HG02759 (cell line): Measurements from ENCODE around the gene WFS1.

Source experiments
- ATAC-seq: cut with Tn5 transposase; IDR thresholded peaks from one replicate; pipeline ENCODE4 v1.9.1; 2021; ENCODE audit warnings: mild to moderate bottlenecking, moderate library complexity; ENCODE audit not compliant: unreplicated experiment

Gene WFS1

GRCh38 chr4:6338175-6338950 lies 68.7 kb downstream of the WFS1 start:
- ATAC-seq = no peak

DNA sequence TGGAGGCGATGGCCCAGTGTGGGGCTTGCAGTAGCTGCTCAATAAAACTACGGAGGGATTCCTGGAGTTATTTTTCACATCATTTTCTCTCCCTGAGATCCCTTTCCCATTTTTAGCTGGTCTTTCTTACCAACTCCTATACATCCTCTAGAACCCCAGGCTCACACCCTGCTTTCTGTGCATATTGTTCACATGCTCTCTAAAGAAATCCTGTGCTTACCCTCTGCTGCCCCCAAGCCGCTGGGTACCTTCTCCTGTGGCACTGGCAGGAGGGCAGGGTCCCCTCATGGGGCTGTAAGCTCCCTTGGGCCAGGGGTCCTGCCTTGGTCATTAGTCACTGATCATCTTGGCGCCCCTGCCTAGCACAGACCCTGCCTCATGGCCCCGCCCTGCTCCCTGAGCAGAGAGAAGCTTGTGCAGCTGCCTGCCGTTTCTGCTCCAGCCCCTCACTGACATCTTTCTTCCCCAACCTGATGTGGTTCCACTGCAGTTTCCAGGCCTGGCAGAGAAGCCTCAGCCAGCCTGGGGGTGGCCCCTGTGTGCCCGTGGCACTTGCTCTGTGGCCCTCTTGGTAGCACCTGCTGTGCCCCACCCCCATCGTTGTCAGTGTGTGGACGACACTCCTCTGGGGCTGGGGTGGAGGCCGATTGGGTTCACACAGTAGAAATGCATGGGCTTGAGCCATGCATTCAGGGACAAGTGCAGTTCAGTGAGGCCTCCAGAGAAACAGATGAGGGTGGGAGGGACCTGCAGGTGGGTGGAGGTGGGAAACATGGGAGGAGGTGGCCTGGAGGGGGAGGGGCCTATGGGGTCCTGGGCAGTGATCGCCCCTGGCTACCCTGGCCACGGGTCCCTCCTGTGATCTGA lies 69.5 kb downstream of the WFS1 start:
- ATAC-seq = no peak

GRCh38 chr4:6339818-6340445 lies 70.3 kb downstream of the WFS1 start:
- ATAC-seq = no peak

- ATAC-seq = no peak
These were observed 70.9 kb downstream of the WFS1 start for GRCh38 chr4:6340446-6341015.

DNA sequence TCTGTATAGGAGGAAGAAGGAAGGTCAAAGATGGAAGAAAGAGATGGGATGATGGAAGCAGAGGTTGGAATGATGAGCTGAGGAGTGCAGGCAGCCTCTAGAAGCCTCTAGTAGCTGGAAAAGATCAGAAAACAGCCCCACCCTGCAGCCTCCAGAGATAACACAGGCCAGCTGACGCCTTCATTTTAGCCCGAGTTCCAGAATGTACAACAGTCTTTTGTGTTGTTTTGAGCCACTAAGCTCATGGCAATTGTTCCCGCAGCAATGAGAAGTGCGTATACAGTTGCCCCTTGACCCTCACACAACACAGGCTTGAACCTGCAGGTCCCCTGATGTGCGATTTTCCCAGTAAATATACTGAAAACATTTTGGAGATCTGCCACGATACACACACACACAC lies 72.0 kb downstream of the WFS1 start:
- no peak for ATAC-seq

GRCh38 chr4:6342530-6343293 lies 73.1 kb downstream of the WFS1 start:
- no peak for ATAC-seq

DNA sequence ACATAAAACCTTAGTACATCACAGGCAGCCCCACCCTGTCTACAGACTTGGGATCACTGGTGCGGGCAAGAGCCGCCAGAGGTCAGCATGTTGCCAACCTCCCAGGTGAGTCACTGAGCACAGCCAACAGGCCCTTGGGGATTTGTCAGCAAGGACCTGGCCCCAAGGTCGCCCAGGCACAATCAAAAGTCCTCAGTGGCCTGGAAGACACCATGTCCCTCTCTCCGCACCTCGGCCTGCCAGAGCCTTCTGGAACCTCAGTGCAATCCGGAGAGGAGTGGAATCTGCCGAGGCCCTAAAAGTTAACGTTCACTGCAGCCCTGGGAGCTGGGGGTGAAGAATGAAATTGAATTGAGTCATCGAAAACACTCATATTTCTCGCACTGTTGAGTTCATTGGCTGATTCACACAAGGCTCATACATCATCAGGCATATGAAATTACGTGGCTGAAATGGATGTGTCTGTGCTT lies 74.3 kb downstream of the WFS1 start:
- no peak for ATAC-seq

DNA sequence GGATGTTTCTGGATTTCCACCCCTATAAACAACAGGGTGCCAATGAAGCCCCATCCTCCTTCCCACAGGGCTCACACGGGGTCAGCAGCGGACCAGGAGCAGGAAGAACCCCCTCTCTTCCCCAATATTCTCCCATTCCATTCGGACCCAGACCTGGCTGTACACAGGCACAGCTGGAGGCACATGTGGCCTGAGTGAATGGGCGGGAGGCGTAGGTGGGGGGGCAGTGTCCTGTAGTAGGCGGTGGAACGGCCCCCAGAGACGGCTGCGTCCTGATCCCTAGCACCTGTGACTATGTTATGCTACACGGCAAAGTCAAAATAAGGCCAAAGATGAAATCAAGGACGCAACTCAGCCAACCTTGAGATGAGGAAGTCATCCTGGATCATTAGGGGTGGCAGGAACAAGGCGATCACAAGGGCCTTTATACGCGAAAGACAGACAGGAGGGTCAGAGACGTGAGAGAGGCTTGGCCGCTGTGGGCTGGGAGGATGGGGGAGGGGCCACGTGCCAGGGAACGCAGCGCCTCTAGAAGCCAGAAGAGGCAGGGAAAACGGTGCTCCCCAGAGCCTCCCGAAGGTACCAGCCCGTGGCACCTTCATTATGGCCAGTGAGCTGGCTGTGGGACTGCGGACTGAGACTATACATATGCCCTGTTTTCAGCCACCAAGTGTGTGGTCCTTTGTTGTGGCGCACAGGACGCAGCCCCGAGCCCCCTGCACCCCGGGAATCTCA lies 75.6 kb downstream of the WFS1 start:
- ATAC-seq = no peak

DNA sequence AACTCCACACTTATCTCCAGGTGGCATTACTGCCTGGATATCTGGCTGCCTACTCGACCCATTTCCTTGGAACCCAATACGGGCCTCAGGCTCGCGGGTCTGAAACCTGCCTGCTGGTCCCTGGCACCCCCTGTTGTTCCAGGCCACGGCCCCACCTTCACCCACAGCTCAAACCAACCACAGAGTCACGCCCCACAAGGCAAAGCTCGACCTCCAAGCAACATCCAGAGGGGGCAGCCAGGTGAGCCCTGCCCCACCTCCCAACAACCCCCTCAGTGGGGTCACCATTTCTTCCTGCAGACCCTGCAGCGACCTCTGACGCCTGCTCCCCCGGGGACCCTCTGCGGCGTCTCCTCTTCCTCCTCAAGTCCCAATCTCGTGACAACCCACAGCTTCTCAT lies 76.2 kb downstream of the WFS1 start:
- ATAC-seq = no peak

- no peak for ATAC-seq
These were observed 76.9 kb downstream of the WFS1 start for GRCh38 chr4:6346373-6347110.

DNA sequence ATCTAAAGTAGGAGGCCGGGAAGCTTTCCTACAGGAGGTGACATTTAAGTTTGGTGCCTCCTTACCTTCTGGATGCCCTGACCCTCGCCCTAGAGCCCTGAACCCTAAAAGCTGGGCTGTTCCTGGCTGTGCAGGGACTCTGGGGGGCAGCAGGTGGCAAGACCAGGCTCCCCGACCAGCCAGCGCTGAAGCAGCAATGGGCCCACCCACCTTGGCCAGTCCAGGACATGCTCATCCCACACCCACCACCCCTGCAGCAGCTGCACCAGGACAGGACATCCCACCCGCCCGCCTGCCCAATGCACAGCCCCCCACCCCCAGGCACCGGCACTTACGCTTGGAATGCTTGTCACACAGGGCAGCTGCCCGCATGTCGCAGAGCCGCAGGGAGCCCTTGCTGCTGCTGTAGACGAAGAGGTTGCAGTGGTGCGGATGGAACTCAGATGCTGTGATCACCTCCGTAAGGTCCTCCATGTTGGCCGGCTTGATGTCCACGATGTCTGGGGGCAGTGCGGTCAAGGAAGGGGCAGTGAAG lies 77.9 kb downstream of the WFS1 start:
- ATAC-seq = no peak

DNA sequence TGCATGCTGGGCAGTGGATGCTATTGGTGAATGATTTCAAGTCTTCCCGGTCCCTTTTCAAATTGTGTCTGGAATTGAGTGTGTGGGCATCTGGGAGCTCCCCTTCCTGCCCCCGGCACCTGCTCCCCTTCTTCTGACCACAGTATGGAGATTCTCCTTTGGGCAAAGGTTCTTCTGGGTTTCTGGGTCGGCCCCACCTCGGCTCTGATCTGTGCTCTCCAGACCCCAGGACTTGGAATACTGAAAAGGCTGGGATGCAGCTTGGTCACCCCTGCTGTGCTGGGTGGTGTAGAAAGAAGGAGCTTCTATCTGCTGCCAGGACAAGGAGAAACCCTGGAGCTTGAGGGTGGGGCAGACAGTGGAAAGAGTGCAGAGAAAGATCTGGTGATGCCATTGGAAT lies 78.8 kb downstream of the WFS1 start:
- ATAC-seq = no peak

GRCh38 chr4:6349896-6350603 lies 80.4 kb downstream of the WFS1 start:
- no peak for ATAC-seq

- no peak for ATAC-seq
These were observed 81.0 kb downstream of the WFS1 start for GRCh38 chr4:6350646-6351045.

DNA sequence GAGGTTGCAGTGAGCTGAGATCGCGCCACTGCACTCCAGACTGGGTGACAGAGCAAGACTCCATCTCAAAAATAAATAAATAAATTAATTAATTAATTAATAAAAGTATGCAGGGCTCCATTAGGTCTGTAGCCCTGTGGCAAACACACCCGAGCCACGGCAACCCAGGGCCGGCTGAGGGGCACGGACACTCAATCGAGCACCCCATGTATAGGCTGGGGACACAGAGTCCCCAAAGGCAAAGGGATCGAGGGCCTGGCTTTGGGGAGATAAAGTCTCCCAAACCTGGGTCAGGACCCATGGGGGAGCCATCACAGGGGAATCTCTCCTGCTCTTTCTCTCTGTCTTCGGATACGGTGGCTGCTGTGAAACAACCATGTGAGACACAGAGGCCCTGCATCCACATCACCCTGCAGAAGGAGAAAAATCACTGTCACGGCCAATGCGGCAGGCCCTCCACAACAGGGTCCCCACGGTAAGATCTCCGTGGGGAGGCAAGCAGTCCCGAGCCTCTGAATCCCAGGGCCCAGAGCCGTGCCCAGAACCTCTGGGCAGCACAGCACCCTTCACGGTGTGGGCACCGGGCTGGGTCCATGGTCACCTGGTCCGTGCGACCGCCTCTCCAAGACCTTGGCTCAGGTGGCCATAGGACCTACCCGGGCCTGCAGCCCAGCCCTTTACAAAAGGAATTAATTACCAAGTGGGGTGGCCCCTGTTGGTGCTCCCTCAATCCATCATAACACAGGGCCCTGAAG lies 81.8 kb downstream of the WFS1 start:
- ATAC-seq = no peak

- no peak for ATAC-seq
These were observed 82.5 kb downstream of the WFS1 start for GRCh38 chr4:6352031-6352692.
